HL-60 (cell line): ENCODE results near the gene DNAL1.

ENCODE experiments used
- DNase-seq, 2 experiments: peaks; one replicate each; pipeline ENCODE4 v3.0.0-alpha.2; 2010 to 2020; ENCODE audit warnings: low read depth in 1 of 2, low spot score in 1 of 2
- H3K27ac ChIP-seq: fragments of 250-450 bp; sonication (Bioruptor Pico); replicated peaks from 2 replicates; pipeline ENCODE4 v1.5.1; 2020; ENCODE audit warnings: mild to moderate bottlenecking, moderate library complexity
- H3K27me3 ChIP-seq: fragments of 250-450 bp; sonication (Bioruptor Pico); 2 replicates; pipeline ENCODE4 v1.5.1; 2021; ENCODE audit warnings: mild to moderate bottlenecking, moderate library complexity; ENCODE audit not compliant: insufficient read depth, poor library complexity, severe bottlenecking
- H3K4me3 ChIP-seq: replicated peaks from 2 replicates; pipeline ENCODE4 v1.5.1; 2011; ENCODE audit warnings: mild to moderate bottlenecking, control low read depth, low read length; ENCODE audit not compliant: insufficient read depth
- CTCF ChIP-seq: IDR thresholded peaks from one replicate; pipeline ENCODE4 v1.5.1; 2011; ENCODE audit warnings: low read length, control low read depth, inconsistent platforms; ENCODE audit not compliant: insufficient read depth
- GABPA ChIP-seq: IDR thresholded peaks from 2 replicates; pipeline ENCODE4 v1.6.1; 2012; ENCODE audit warnings: low read depth
- POLR2AphosphoS5 ChIP-seq: IDR thresholded peaks from 2 replicates; pipeline ENCODE4 v1.6.1; 2012; ENCODE audit warnings: low read depth
- REST ChIP-seq: IDR thresholded peaks from 2 replicates; pipeline ENCODE4 v1.6.1; 2012; ENCODE audit warnings: low read depth; ENCODE audit not compliant: insufficient replicate concordance
- SPI1 ChIP-seq: IDR thresholded peaks from 2 replicates; pipeline ENCODE4 v1.6.1; 2012; ENCODE audit warnings: low read depth, mild to moderate bottlenecking, borderline replicate concordance

Gene DNAL1

GRCh38 chr14:73749706-73750530 is 105.1 kb downstream of the DNAL1 start:
- no peaks in the 10 kb centered on the region for H3K27me3 ChIP-seq
- H3K27ac ChIP-seq, result peak overlapping the region; percentile 35
- no peak overlapping the region for H3K4me3 ChIP-seq
- DNase-seq, result no peak
- no peak for TF ChIP-seq REST
- no peak for TF ChIP-seq POLR2AphosphoS5
- TF ChIP-seq SPI1, result no peak
- no peak for TF ChIP-seq CTCF
- TF ChIP-seq GABPA, result no peak

GRCh38 chr14:73750531-73750901 is 105.7 kb downstream of the DNAL1 start:
- DNase-seq, result no peak
- no peak for TF ChIP-seq REST
- no peak for TF ChIP-seq POLR2AphosphoS5
- TF ChIP-seq CTCF, result no peak
- no peak for TF ChIP-seq GABPA
- TF ChIP-seq SPI1, result no peak
- Histone ChIP-seq H3K4me3 (no peak overlapping the region), H3K27ac (peak overlapping the region; percentile 35), H3K27me3 (no peaks in the 10 kb centered on the region)

GRCh38 chr14:73751157-73751691 is 106.4 kb downstream of the DNAL1 start:
- Histone ChIP-seq H3K27ac (peak overlapping the region; percentile 95), H3K4me3 (no peak overlapping the region), H3K27me3 (no peaks in the 10 kb centered on the region)
- no peak for TF ChIP-seq GABPA
- no peak for TF ChIP-seq POLR2AphosphoS5
- peak in 1 of 2 experiments; percentile 37 for DNase-seq

- H3K27ac ChIP-seq, result peak overlapping the region; percentile 95
Observed at GRCh38 chr14:73752297-73752992, 107.7 kb downstream of the DNAL1 start.

More at GRCh38 chr14:73752297-73752992, 107.7 kb downstream of the DNAL1 start:
- TF ChIP-seq POLR2AphosphoS5, result no peak
- no peak for TF ChIP-seq REST
- no peak for TF ChIP-seq SPI1
- TF ChIP-seq CTCF, result no peak
- TF ChIP-seq GABPA, result no peak
- Histone ChIP-seq H3K4me3 (no peak overlapping the region), H3K27me3 (no peaks in the 10 kb centered on the region)
- no peak for DNase-seq
